Measurements from ENCODE around the gene INTS15. TPM values are rescaled to one million over a fixed set of nuclear protein-coding genes. Genes with fewer than 3 reads are reported as not detected.

INTS15 gene
- total and polyA plus RNA-seq, 2 donors (not counting 3 experiments of a cell fraction or from before 2014, with no cell fraction given), result 35.7 to 51.6 TPM

- intact Hi-C loops (cut with micrococcal nuclease) (no loop called here), dilution Hi-C loops (cut with MboI; ENCODE audit: extremely low pct_ligation_motif_present, low sequenced_read_pairs) (no loop called here)
- Histone ChIP-seq H2AFZ (ENCODE audit: low read depth, low read length) (no peak overlapping the region), H3K9me1 (replicated peaks; ENCODE audit: control insufficient read depth, extremely low read depth, insufficient read depth, low read length) (no peaks in the 10 kb centered on the region), H3K4me3 (replicated peaks in 1 of 3; ENCODE audit: insufficient read depth in 1 of 3, low read depth in 1 of 3, low read length in 3 of 3) (no peak overlapping the region), H3K27ac (ENCODE audit: insufficient read depth, low read depth, low read length) (no peak overlapping the region), H3K79me2 (ENCODE audit: control insufficient read depth, insufficient read depth, low read length) (peaks cover 17% of the 10 kb centered on the region), H3K36me3 (ENCODE audit: control insufficient read depth in 2 of 2, extremely low read depth in 1 of 2, insufficient read depth in 2 of 2, low read length in 2 of 2) (peaks cover 7 to 34% of the 10 kb centered on the region in 2 experiments), H3K4me1 (ENCODE audit: control insufficient read depth, extremely low read depth, insufficient read depth, low read length) (peaks cover 6% of the 10 kb centered on the region), H3K9me3 (replicated peaks; ENCODE audit: control insufficient read depth, insufficient read depth, low read length) (no peaks in the 10 kb centered on the region), H3K27me3 (ENCODE audit: control insufficient read depth in 2 of 2, insufficient read depth in 2 of 2, low read length in 2 of 2) (no peaks in the 10 kb centered on the region), H4K20me1 (replicated peaks; ENCODE audit: control insufficient read depth, extremely low read depth, insufficient read depth, low read length) (no peaks in the 10 kb centered on the region), H3K4me2 (ENCODE audit: insufficient read depth, low read length) (no peak overlapping the region), H3K9ac (replicated peaks; ENCODE audit: extremely low read depth, insufficient read depth, low read length) (no peak overlapping the region)
- ChIA-PET POLR2A (no interaction called here), CTCF (no interaction called here)
- no TSS peak for BruUV-seq (replicated peaks)
- no peak for DNase-seq (ENCODE audit: low read depth, low spot score)
- FAIRE-seq, result no peak
- TF ChIP-seq CTCF (IDR thresholded peaks at IDR 0.05; ENCODE audit: extremely low read depth in 1 of 2, insufficient read depth in 1 of 2, low read depth in 1 of 2, low read length in 2 of 2), result no peak
- TF ChIP-seq EZH2 (IDR thresholded peaks at IDR 0.05; ENCODE audit: borderline replicate concordance, low read depth, low read length, severe bottlenecking), result no peak
- TF ChIP-seq GATA2 (IDR thresholded peaks at IDR 0.05; ENCODE audit: insufficient read depth, insufficient read length, low read depth, low read length), result no peak
- TF ChIP-seq MYC (IDR thresholded peaks at IDR 0.05; ENCODE audit: low read depth, low read length), result no peak
- no peak for TF ChIP-seq MAX (IDR thresholded peaks at IDR 0.05; ENCODE audit: insufficient read depth, insufficient read length)
- TF ChIP-seq POLR2A (IDR thresholded peaks at IDR 0.05; ENCODE audit: low read depth, low read length), result no peak
- no peak for TF ChIP-seq FOS (IDR thresholded peaks at IDR 0.05; ENCODE audit: borderline replicate concordance, insufficient read depth, low read length)
- no peak for TF ChIP-seq JUN (IDR thresholded peaks at IDR 0.05; ENCODE audit: borderline replicate concordance, insufficient read depth, insufficient read length, low read depth)
- no peak for TF ChIP-seq POLR2AphosphoS5 (IDR thresholded peaks at IDR 0.05; ENCODE audit: insufficient read depth, low read depth, low read length)
Measured at GRCh38 chr7:6639627-6640026, 49.8 kb downstream of the INTS15 start.
